IgD-negative memory B cell (primary cell): ENCODE measurements around the gene TAF6L. TPM values are rescaled to one million over a fixed set of nuclear protein-coding genes. Genes with fewer than 3 reads are reported as not detected.
"Not testable (repeated sequence)": the region's sequence is repeated elsewhere in the genome, so short reads cannot be mapped to it uniquely, and the experiment has no call there.

Experiments
- H3K27ac Mint-ChIP-seq, 3 donors: one replicate each; pipeline ENCODE4 v1.8.0; 2020 to 2022; ENCODE audit warnings: mild to moderate bottlenecking in 3 of 3, mixed read lengths in 3 of 3, moderate library complexity in 1 of 3
- H3K27me3 Mint-ChIP-seq: one replicate; pipeline ENCODE4 v1.8.0; 2021; ENCODE audit warnings: mixed read lengths
- H3K36me3 Mint-ChIP-seq: one replicate; pipeline ENCODE4 v1.8.0; 2020; ENCODE audit warnings: mild to moderate bottlenecking, mixed read lengths
- H3K4me1 Mint-ChIP-seq, 3 donors: one replicate each; pipeline ENCODE4 v1.8.0; 2020 to 2022; ENCODE audit warnings: mixed read lengths in 3 of 3, mild to moderate bottlenecking in 1 of 3
- H3K4me3 Mint-ChIP-seq, 4 donors: one replicate each; pipeline ENCODE4 v1.8.0; 2020 to 2022; ENCODE audit warnings: mild to moderate bottlenecking in 4 of 4, mixed read lengths in 4 of 4, moderate library complexity in 3 of 4
- H3K9me3 Mint-ChIP-seq, 3 donors: one replicate each; pipeline ENCODE4 v1.8.0; 2020 to 2021; ENCODE audit warnings: mixed read lengths in 3 of 3, mild to moderate bottlenecking in 1 of 3
- polyA plus RNA-seq: library from polyadenylated mRNA; unstranded; fragments of 300-500 nt; fragmentation: Illumina TruSeq; gene quantifications from one replicate; pipeline ENCODE4 v1.2.3, GENCODE V29; 2021

TAF6L gene, protein sequence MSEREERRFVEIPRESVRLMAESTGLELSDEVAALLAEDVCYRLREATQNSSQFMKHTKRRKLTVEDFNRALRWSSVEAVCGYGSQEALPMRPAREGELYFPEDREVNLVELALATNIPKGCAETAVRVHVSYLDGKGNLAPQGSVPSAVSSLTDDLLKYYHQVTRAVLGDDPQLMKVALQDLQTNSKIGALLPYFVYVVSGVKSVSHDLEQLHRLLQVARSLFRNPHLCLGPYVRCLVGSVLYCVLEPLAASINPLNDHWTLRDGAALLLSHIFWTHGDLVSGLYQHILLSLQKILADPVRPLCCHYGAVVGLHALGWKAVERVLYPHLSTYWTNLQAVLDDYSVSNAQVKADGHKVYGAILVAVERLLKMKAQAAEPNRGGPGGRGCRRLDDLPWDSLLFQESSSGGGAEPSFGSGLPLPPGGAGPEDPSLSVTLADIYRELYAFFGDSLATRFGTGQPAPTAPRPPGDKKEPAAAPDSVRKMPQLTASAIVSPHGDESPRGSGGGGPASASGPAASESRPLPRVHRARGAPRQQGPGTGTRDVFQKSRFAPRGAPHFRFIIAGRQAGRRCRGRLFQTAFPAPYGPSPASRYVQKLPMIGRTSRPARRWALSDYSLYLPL
- 12.2 TPM for polyA plus RNA-seq

DNA sequence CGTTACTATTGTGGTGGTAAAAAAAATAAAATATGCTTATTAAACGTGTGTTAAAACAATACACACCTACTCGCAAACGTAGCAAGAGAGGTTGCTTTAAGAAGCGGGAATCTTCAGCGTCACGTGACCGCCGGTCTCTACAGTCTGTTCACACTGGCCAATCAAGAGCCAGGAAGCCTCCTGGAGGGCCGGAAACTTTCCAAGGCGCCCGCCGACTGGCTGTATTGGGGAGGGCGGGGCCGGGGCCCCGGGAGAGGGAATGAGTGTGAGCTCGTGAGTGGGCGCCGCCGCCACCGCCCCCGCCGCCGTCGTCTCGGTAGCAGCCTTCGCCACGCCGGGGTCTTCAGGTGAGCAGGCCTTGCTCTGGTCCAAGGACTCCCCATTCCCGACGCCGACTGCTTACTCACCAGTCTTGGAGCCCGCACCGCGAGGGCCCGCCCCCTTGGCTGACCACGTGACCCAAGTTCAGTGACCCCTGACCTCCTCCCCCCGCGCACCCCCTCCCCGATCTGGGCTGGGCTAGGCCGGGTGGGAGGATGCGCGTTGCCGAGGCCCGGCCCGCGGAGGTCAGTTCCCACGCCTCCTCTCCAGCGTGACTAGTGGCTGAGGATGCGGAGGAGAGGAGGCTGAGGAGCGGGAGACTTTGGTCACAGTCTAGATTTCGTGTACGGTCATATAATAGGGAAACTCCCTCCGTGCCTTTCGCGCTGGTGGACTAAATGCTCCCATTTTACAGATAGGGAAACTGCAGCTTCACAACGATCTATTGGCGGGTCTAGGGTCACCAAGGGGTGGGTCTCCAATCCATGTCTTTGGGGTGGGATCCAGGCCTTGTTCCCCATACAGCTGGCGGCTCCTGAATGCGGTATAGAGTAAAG, at the start of gene TAF6L:
Gene TAF6L (plus strand): TSS at position 253 of the 878 bp plus-strand sequence. CDS start 4,388 bp downstream, outside the sequence.
- peaks cover 3% of the 10 kb centered on the region for H3K36me3 Mint-ChIP-seq

GRCh38 chr11:62721994-62722393, 49.2 kb upstream of the TAF6L start:
- Mint-ChIP-seq H3K4me1 (peaks cover 29 to 35% (median 29%) of the 10 kb centered on the region in 3 donors), H3K27me3 (no peaks in the 10 kb centered on the region), H3K27ac (peak overlapping the region in 1 of 3 donors; percentile 31), H3K36me3 (peaks cover 13% of the 10 kb centered on the region), H3K9me3 (no peaks in the 10 kb centered on the region), H3K4me3 (peak overlapping the region in 1 of 4 donors; percentile 40)

More for the DNA sequence above, at the start of gene TAF6L:
- Mint-ChIP-seq H3K4me3 (peak within 1 kb of the TSS; percentile 90 to 99 (median 98)), H3K4me1 (peaks cover 14 to 22% (median 16%) of the 10 kb centered on the region in 3 donors), H3K27me3 (no peaks in the 10 kb centered on the region), H3K9me3 (no peaks in the 10 kb centered on the region), H3K27ac (peak within 1 kb of the TSS; percentile 96)

DNA sequence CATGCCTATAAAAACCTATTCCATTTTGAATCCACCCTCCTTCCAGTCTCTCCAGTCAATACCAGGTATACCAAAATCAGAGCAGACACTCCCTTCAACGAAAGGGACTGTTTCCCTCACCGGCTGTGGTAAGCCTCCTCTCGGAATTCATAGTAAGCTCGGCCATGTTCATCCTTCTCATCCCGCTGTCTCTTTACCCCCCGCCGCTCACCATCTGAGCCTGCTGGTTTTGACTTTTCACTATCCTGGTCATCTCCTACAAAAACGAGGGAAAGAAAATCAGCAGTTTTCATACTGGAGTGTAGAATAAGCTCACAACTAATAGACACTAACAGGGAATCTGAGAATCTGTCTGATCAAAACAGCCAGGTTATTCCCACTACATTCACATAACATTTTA, 47.0 kb upstream of the TAF6L start:
- Mint-ChIP-seq H3K36me3 (peaks cover 10% of the 10 kb centered on the region), H3K27ac (peak overlapping the region; percentile 75 to 99 (median 87)), H3K9me3 (no peaks in the 10 kb centered on the region), H3K4me3 (peak overlapping the region in 3 of 4 donors; percentile 97 to 100 (median 99)), H3K4me1 (peaks cover 31 to 33% (median 32%) of the 10 kb centered on the region in 3 donors), H3K27me3 (no peaks in the 10 kb centered on the region)

GRCh38 chr11:62725646-62726045, 45.5 kb upstream of the TAF6L start:
- no peaks in the 10 kb centered on the region for H3K27me3 Mint-ChIP-seq
- H3K9me3 Mint-ChIP-seq: no peaks in the 10 kb centered on the region
- peak overlapping the region; percentile 97 to 100 (median 100) for H3K4me3 Mint-ChIP-seq
- H3K4me1 Mint-ChIP-seq: peaks cover 29 to 34% (median 33%) of the 10 kb centered on the region in 3 donors
- H3K27ac Mint-ChIP-seq: peak overlapping the region; percentile 90 to 99 (median 93)
- H3K36me3 Mint-ChIP-seq: peaks cover 8% of the 10 kb centered on the region

DNA sequence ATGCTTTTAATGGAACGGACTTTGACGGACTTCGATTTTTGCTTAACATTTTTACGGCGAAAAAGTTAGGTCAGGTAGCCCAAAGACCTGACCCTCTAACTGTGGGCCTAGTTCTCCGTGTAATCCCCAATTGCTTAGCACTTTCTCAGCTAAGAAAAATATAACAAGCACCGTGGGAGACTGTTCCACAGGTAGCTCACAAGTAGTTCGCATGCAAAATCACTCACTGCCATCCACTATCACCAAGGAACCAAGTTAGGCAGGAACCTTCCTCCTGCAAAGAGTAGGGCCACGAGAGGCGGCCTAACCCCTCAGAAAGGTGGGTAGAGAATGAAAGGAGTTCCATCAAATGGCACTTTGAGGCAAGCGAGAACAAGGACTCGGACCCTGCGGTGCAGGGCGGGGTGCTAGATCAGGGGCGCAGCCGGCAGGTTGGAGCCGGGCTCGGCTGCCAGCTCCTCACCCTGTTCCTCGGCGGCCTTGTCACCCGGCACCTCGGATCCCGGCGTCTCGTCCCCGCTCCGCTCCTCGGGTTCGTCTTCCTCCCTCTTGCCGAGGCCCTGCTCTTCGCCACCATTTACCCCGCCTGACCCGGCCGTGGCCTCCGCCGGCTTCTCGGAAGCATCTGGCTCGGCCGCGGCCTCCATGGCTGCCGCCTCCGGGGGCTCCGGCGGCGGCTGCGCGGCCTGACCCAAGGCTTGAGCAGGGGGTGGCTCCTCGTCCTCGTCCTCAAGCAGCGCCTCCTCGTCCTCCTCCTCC, 44.9 kb upstream of the TAF6L start:
- H3K27ac Mint-ChIP-seq: peak overlapping the region; percentile 90 to 99 (median 93)
- peaks cover 26 to 33% (median 33%) of the 10 kb centered on the region in 3 donors for H3K4me1 Mint-ChIP-seq
- H3K36me3 Mint-ChIP-seq: peaks cover 6% of the 10 kb centered on the region
- H3K9me3 Mint-ChIP-seq: no peaks in the 10 kb centered on the region
- H3K4me3 Mint-ChIP-seq: peak overlapping the region; percentile 97 to 100 (median 100)
- H3K27me3 Mint-ChIP-seq: no peaks in the 10 kb centered on the region

- Mint-ChIP-seq H3K4me3 (peak overlapping the region; percentile 97 to 100 (median 100)), H3K4me1 (peaks cover 26 to 33% (median 33%) of the 10 kb centered on the region in 3 donors), H3K27ac (peak overlapping the region; percentile 90 to 99 (median 99)), H3K27me3 (no peaks in the 10 kb centered on the region), H3K36me3 (peaks cover 6% of the 10 kb centered on the region), H3K9me3 (no peaks in the 10 kb centered on the region)
These were observed 44.4 kb upstream of the TAF6L start for GRCh38 chr11:62726915-62727164.

GRCh38 chr11:62727165-62727871, 43.9 kb upstream of the TAF6L start, which contains the start of gene HNRNPUL2:
HNRNPUL2 (minus strand) TSS chr11:62727457; CDS start chr11:62727156, 301 bp downstream.
- Mint-ChIP-seq H3K9me3 (no peaks in the 10 kb centered on the region), H3K4me1 (peaks cover 25 to 33% (median 30%) of the 10 kb centered on the region in 3 donors), H3K27me3 (no peaks in the 10 kb centered on the region), H3K36me3 (peaks cover 5% of the 10 kb centered on the region), H3K4me3 (peak within 1 kb of the TSS; percentile 97 to 100 (median 100)), H3K27ac (peak within 1 kb of the TSS; percentile 99)

DNA sequence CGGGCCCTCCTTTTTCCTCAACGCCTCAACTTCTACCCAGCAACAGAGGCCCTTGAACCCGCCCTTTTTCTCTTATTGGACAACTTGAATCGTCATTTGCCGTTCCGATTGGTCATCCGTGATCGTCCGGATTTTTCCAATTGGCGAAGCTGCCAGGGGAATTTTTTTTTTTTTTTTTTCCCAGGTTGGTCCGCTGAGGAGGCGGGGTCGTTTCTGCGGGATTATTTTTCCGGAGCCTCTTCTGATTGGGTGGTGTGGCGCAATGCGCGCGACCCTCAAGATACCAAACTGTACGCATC, 43.4 kb upstream of the TAF6L start:
- Mint-ChIP-seq H3K27ac (peak overlapping the region; percentile 99), H3K27me3 (no peaks in the 10 kb centered on the region), H3K4me3 (peak overlapping the region; percentile 97 to 100 (median 100)), H3K4me1 (peaks cover 23 to 34% (median 30%) of the 10 kb centered on the region in 3 donors), H3K9me3 (no peaks in the 10 kb centered on the region), H3K36me3 (peaks cover 5% of the 10 kb centered on the region)

GRCh38 chr11:62728171-62728988, 42.8 kb upstream of the TAF6L start, which contains the start of gene TTC9C:
TTC9C (plus strand) TSS chr11:62728486; CDS start chr11:62728849, 363 bp downstream.
- Mint-ChIP-seq H3K27me3 (no peaks in the 10 kb centered on the region), H3K4me1 (peaks cover 25 to 39% (median 35%) of the 10 kb centered on the region in 3 donors), H3K4me3 (peak within 1 kb of the TSS; percentile 97 to 100 (median 100)), H3K36me3 (peaks cover 5% of the 10 kb centered on the region), H3K9me3 (no peaks in the 10 kb centered on the region), H3K27ac (peak within 1 kb of the TSS; percentile 99)

GRCh38 chr11:62730076-62730475, 41.1 kb upstream of the TAF6L start:
- H3K4me3 Mint-ChIP-seq: peak overlapping the region; percentile 77 to 100 (median 93)
- not testable (repeated sequence) for H3K27me3 Mint-ChIP-seq, H3K27ac Mint-ChIP-seq, H3K36me3 Mint-ChIP-seq, H3K9me3 Mint-ChIP-seq
- peaks cover 11 to 25% (median 20%) of the 10 kb centered on the region in 3 donors for H3K4me1 Mint-ChIP-seq

- Mint-ChIP-seq H3K27ac (peak overlapping the region in 1 of 3 donors; percentile 62), H3K36me3 (no peaks in the 10 kb centered on the region), H3K4me3 (peak overlapping the region in 2 of 4 donors; percentile 23 to 28), H3K27me3 (no peaks in the 10 kb centered on the region), H3K9me3 (no peaks in the 10 kb centered on the region), H3K4me1 (peaks cover 4 to 15% (median 15%) of the 10 kb centered on the region in 3 donors)
These were observed 38.4 kb upstream of the TAF6L start for GRCh38 chr11:62732830-62733229.

GRCh38 chr11:62737196-62737595, 34.0 kb upstream of the TAF6L start:
- Mint-ChIP-seq H3K4me1 (peaks cover 2 to 7% (median 5%) of the 10 kb centered on the region in 3 donors), H3K27ac (no peak overlapping the region), H3K4me3 (no peak overlapping the region), H3K36me3 (no peaks in the 10 kb centered on the region), H3K27me3 (no peaks in the 10 kb centered on the region), H3K9me3 (no peaks in the 10 kb centered on the region)
